ENCODE results near the gene CIAPIN1.
"Not testable (repeated sequence)": the region's sequence is repeated elsewhere in the genome, so short reads cannot be mapped to it uniquely, and the experiment has no call there.

Gene CIAPIN1

GRCh38 chr16:57403965-57404817 is 43.0 kb downstream of the CIAPIN1 start, which contains the start of gene CCL17:
CCL17 (plus strand) TSS chr16:57404767; CDS start chr16:57413933, 9,166 bp downstream.
- TF ChIP-seq CTCF (IDR thresholded peaks at IDR 0.05; ENCODE audit: low read depth, low read length), result no peak
- DNase-seq (ENCODE audit: extremely low read depth, low read depth), result no peak

GRCh38 chr16:57401943-57402640 is 45.1 kb downstream of the CIAPIN1 start:
- no peak for TF ChIP-seq CTCF (IDR thresholded peaks at IDR 0.05; ENCODE audit: low read depth, low read length)
- no peak for DNase-seq (ENCODE audit: extremely low read depth, low read depth)

GRCh38 chr16:57397493-57397892 is 49.7 kb downstream of the CIAPIN1 start:
- not testable (repeated sequence) for DNase-seq (ENCODE audit: extremely low read depth, low read depth)

- no peak for TF ChIP-seq CTCF (IDR thresholded peaks at IDR 0.05; ENCODE audit: low read depth, low read length)
- no peak for DNase-seq (ENCODE audit: extremely low read depth, low read depth)
Observed at GRCh38 chr16:57396786-57397185, 50.4 kb downstream of the CIAPIN1 start.

- no peak for DNase-seq (ENCODE audit: extremely low read depth, low read depth)
- TF ChIP-seq CTCF (IDR thresholded peaks at IDR 0.05; ENCODE audit: low read depth, low read length), result no peak
Observed at GRCh38 chr16:57395026-57395425, 52.2 kb downstream of the CIAPIN1 start.

- no peak for DNase-seq (ENCODE audit: extremely low read depth, low read depth)
- no peak for TF ChIP-seq CTCF (IDR thresholded peaks at IDR 0.05; ENCODE audit: low read depth, low read length)
Observed at GRCh38 chr16:57394444-57394843, 52.7 kb downstream of the CIAPIN1 start.

- DNase-seq (ENCODE audit: extremely low read depth, low read depth), result no peak
- TF ChIP-seq CTCF (IDR thresholded peaks at IDR 0.05; ENCODE audit: low read depth, low read length), result no peak
Observed at GRCh38 chr16:57392694-57393093, 54.5 kb downstream of the CIAPIN1 start.

Measured in AG09319 (cell line).